HG02981 (cell line): Measurements from ENCODE around the gene CENPP.

Source experiments
- ATAC-seq: cut with Tn5 transposase; IDR thresholded peaks from one replicate; pipeline ENCODE4 v1.9.1; 2021; ENCODE audit warnings: mild to moderate bottlenecking, moderate library complexity; ENCODE audit not compliant: unreplicated experiment

Gene CENPP

GRCh38 chr9:92422611-92423338, 97.0 kb downstream of the CENPP start:
- no peak for ATAC-seq

- ATAC-seq, result no peak
Measured at GRCh38 chr9:92423612-92424011, 97.9 kb downstream of the CENPP start.

GRCh38 chr9:92424340-92424739, 98.6 kb downstream of the CENPP start, which contains the start of gene OMD:
Gene OMD, minus strand, starts transcription at chr9:92424471. Its CDS starts 6,913 bp downstream, at chr9:92417558.
- no peak for ATAC-seq

GRCh38 chr9:92425474-92425873, 99.7 kb downstream of the CENPP start:
- ATAC-seq, result no peak

GRCh38 chr9:92426501-92427145, 100.9 kb downstream of the CENPP start:
- ATAC-seq, result no peak

- no peak for ATAC-seq
Measured at GRCh38 chr9:92429836-92430235, 104.1 kb downstream of the CENPP start.

- no peak for ATAC-seq
Measured at GRCh38 chr9:92432350-92432749, 106.6 kb downstream of the CENPP start.

GRCh38 chr9:92432972-92433548, 107.3 kb downstream of the CENPP start:
- ATAC-seq, result no peak

GRCh38 chr9:92435263-92435662, 109.5 kb downstream of the CENPP start:
- no peak for ATAC-seq

GRCh38 chr9:92438900-92439526, 113.3 kb downstream of the CENPP start:
- ATAC-seq, result no peak

GRCh38 chr9:92439921-92440750, 114.4 kb downstream of the CENPP start:
- ATAC-seq, result no peak

- ATAC-seq, result no peak
Measured at GRCh38 chr9:92440751-92441046, 114.9 kb downstream of the CENPP start.

- ATAC-seq, result no peak
Measured at GRCh38 chr9:92444841-92445240, 119.1 kb downstream of the CENPP start.

- ATAC-seq, result no peak
Measured at GRCh38 chr9:92446536-92446935, 120.8 kb downstream of the CENPP start.

- ATAC-seq, result no peak
Measured at GRCh38 chr9:92455217-92455616, 129.5 kb downstream of the CENPP start.

- no peak for ATAC-seq
Measured at GRCh38 chr9:92457576-92457975, 131.8 kb downstream of the CENPP start.

GRCh38 chr9:92463387-92463786, 137.6 kb downstream of the CENPP start:
- no peak for ATAC-seq

- ATAC-seq, result no peak
Measured at GRCh38 chr9:92463984-92464383, 138.2 kb downstream of the CENPP start.

GRCh38 chr9:92467041-92467440, 141.3 kb downstream of the CENPP start:
- ATAC-seq, result no peak

- ATAC-seq, result no peak
Measured at GRCh38 chr9:92467511-92467910, 141.8 kb downstream of the CENPP start.

- no peak for ATAC-seq
Measured at GRCh38 chr9:92468206-92468605, 142.5 kb downstream of the CENPP start.
